Measurements from ENCODE around the gene TGFBR1.

GRCh38 chr9:99184475-99185347, 79.8 kb downstream of the TGFBR1 start:
- TF ChIP-seq CTCF (conservative IDR thresholded peaks at IDR 0.05; ENCODE audit: low read length) (peak; percentile 88), EZH2phosphoT487 (IDR thresholded peaks at IDR 0.05; ENCODE audit: borderline replicate concordance) (no peak)

All from Loucy (cell line).